ENCODE data around the gene RAB8A. TPM values are rescaled to one million over a fixed set of nuclear protein-coding genes. Genes with fewer than 3 reads are reported as not detected.

RAB8A gene
- total and polyA plus RNA-seq, 9 of the 15 experiments (the other 6 are each of a cell fraction or from before 2014, with no cell fraction given): 11.2 to 102 (median 53.2) TPM

DNA sequence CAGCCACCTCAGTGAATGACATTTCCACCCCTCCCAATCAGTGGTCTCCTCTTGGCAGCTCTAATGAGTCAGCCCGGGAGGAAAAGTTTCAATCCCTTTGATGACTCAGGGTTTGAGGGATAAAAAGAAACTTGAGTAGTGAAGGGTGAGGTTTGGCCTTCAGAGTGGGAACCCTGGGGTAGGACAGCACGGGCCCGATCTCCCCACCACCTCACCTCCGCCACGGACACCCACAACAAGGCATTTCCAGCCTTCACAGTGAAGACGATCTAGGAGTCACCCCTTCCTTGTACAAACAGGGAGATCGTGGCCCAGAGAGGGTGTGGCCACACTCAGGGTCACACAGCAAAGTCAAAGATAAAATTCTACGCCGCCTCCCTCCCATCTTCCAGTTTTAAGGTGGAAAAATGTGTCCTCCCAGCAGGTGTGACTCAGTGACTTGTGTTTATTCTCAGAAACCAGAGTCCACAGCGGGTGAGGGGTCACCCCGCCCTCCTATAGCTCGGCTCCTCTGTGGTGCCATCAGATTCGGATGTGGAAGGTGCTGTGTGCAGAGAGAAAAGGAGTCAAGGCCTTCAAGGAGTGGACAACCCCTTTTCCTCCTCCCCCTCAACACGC lies 49.4 kb downstream of the RAB8A start:
- H3K79me2 ChIP-seq (ENCODE audit: control insufficient read depth, insufficient read depth, low read length): no peaks in the 10 kb centered on the region
- H3K27me3 ChIP-seq (ENCODE audit: control insufficient read depth in 2 of 2, insufficient read depth in 2 of 2, low read length in 2 of 2): peaks cover 0 to 4% of the 10 kb centered on the region in 2 experiments; a peak in 1 of 5 replicates
- H3K9me3 ChIP-seq (replicated peaks; ENCODE audit: control insufficient read depth, insufficient read depth, low read depth, low read length): no peaks in the 10 kb centered on the region
- peak; percentile 27 to 50 (median 42) for DNase-seq (ENCODE audit: extremely low read depth in 1 of 4, low spot score in 3 of 4)
- no peaks in the 10 kb centered on the region; a peak in 2 of 5 replicates for H3K4me1 ChIP-seq (replicated peaks in 1 of 2; ENCODE audit: control insufficient read depth in 2 of 2, insufficient read depth in 2 of 2, low read length in 2 of 2)
- no peaks in the 10 kb centered on the region for H4K20me1 ChIP-seq (replicated peaks; ENCODE audit: control insufficient read depth, insufficient read depth, low read length)
- peak; percentile 75 for FAIRE-seq
- no peaks in the 10 kb centered on the region for H3K9me1 ChIP-seq (ENCODE audit: control insufficient read depth, insufficient read depth, low read length)
- ChIA-PET POLR2A (interaction anchor here (0.6 to 1.2 kb wide), 3 partner anchors 10 to 98 kb away, joined by 3 to 5 read pairs (median 3); no protein-coding TSS in a partner anchor), CTCF (ENCODE audit: low intra/inter-chr PET ratio) (no interaction called here)
- no TSS peak for BruUV-seq (replicated peaks)
- peak; percentile 35 for ATAC-seq
- H3K4me3 ChIP-seq: no peak overlapping the region
- H3K27ac ChIP-seq (ENCODE audit: extremely low read depth, low read depth, low read length): no peak overlapping the region; the same call in 2 of the 3 replicates
- no peak overlapping the region for H3K9ac ChIP-seq (ENCODE audit: insufficient read depth in 1 of 2, low read depth in 2 of 2, low read length in 2 of 2)
- 5% methylated on average over 14 of the region's 14 CpGs for WGBS (ENCODE audit: insufficient coverage, low coverage, missing lambda C conversion rate)
- H3K4me2 ChIP-seq (ENCODE audit: insufficient read depth, low read length): peak overlapping the region; percentile 3; the same call in 1 of the 2 replicates
- intact Hi-C loops (cut with micrococcal nuclease): no loop called here
- in situ Hi-C loops (cut with MboI): no loop called here
- H2AFZ ChIP-seq (ENCODE audit: low read depth, low read length): no peak overlapping the region
- H3K36me3 ChIP-seq (ENCODE audit: control insufficient read depth, insufficient read depth, low read length): no peaks in the 10 kb centered on the region
- TF ChIP-seq ZNF224 (CRISPR knock-in tag; IDR thresholded peaks at IDR 0.05) (no peak), GTF2E2 (tag; IDR thresholded peaks at IDR 0.05) (no peak), IRF2 (CRISPR knock-in tag; IDR thresholded peaks at IDR 0.05) (no peak), RBM25 (IDR thresholded peaks at IDR 0.05; ENCODE audit: low read depth, low read length, severe bottlenecking) (peak; percentile 94), PRMT5 (CRISPR knock-in tag; IDR thresholded peaks at IDR 0.05) (no peak), ZKSCAN8 (CRISPR knock-in tag; IDR thresholded peaks at IDR 0.05) (no peak), CBX1 (IDR thresholded peaks at IDR 0.05; ENCODE audit: low read depth) (peak; percentile 83; the same call in 1 of the 2 replicates), ETV5 (CRISPR knock-in tag; IDR thresholded peaks at IDR 0.05; ENCODE audit: low read depth) (no peak), DDX20 (tag; IDR thresholded peaks at IDR 0.05; ENCODE audit: low read depth) (no peak), RFX7 (CRISPR knock-in tag; IDR thresholded peaks at IDR 0.05) (no peak), MAFK (IDR thresholded peaks at IDR 0.05; ENCODE audit: low read length) (0 out of 2 replicates have a peak, but pooled peaks have one; percentile 3), RAD21 (CRISPR knock-in tag; conservative IDR thresholded peaks at IDR 0.05 in 1 of 2, IDR thresholded peaks at IDR 0.05 in 1 of 2) (no peak)
- TF ChIP-seq, protein P1, sequence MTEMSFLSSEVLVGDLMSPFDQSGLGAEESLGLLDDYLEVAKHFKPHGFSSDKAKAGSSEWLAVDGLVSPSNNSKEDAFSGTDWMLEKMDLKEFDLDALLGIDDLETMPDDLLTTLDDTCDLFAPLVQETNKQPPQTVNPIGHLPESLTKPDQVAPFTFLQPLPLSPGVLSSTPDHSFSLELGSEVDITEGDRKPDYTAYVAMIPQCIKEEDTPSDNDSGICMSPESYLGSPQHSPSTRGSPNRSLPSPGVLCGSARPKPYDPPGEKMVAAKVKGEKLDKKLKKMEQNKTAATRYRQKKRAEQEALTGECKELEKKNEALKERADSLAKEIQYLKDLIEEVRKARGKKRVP (CRISPR knock-in tag; IDR thresholded peaks at IDR 0.05): no peak
- TF ChIP-seq, protein P2, sequence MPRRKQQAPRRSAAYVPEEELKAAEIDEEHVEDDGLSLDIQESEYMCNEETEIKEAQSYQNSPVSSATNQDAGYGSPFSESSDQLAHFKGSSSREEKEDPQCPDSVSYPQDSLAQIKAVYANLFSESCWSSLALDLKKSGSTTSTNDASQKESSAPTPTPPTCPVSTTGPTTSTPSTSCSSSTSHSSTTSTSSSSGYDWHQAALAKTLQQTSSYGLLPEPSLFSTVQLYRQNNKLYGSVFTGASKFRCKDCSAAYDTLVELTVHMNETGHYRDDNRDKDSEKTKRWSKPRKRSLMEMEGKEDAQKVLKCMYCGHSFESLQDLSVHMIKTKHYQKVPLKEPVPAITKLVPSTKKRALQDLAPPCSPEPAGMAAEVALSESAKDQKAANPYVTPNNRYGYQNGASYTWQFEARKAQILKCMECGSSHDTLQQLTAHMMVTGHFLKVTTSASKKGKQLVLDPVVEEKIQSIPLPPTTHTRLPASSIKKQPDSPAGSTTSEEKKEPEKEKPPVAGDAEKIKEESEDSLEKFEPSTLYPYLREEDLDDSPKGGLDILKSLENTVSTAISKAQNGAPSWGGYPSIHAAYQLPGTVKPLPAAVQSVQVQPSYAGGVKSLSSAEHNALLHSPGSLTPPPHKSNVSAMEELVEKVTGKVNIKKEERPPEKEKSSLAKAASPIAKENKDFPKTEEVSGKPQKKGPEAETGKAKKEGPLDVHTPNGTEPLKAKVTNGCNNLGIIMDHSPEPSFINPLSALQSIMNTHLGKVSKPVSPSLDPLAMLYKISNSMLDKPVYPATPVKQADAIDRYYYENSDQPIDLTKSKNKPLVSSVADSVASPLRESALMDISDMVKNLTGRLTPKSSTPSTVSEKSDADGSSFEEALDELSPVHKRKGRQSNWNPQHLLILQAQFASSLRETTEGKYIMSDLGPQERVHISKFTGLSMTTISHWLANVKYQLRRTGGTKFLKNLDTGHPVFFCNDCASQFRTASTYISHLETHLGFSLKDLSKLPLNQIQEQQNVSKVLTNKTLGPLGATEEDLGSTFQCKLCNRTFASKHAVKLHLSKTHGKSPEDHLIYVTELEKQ (CRISPR knock-in tag; IDR thresholded peaks at IDR 0.05): no peak
- TF ChIP-seq, protein P3, sequence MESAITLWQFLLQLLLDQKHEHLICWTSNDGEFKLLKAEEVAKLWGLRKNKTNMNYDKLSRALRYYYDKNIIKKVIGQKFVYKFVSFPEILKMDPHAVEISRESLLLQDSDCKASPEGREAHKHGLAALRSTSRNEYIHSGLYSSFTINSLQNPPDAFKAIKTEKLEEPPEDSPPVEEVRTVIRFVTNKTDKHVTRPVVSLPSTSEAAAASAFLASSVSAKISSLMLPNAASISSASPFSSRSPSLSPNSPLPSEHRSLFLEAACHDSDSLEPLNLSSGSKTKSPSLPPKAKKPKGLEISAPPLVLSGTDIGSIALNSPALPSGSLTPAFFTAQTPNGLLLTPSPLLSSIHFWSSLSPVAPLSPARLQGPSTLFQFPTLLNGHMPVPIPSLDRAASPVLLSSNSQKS (CRISPR knock-in tag; IDR thresholded peaks at IDR 0.05): no peak
- TF ChIP-seq, protein P4, sequence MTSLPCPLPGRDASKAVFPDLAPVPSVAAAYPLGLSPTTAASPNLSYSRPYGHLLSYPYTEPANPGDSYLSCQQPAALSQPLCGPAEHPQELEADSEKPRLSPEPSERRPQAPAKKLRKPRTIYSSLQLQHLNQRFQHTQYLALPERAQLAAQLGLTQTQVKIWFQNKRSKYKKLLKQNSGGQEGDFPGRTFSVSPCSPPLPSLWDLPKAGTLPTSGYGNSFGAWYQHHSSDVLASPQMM (CRISPR knock-in tag; IDR thresholded peaks at IDR 0.05): no peak
